Transverse colon (tissue), 4 donors: Measurements from ENCODE around the gene HMG20B.

Source experiments
- EP300 ChIP-seq: sonication (generic); formaldehyde crosslinking; IDR thresholded peaks from one replicate; pipeline ENCODE4 v1.6.1; 2017; ENCODE audit warnings: antibody characterized with exemption, low read depth
- POLR2A ChIP-seq: fragments of 450-650 bp; IDR thresholded peaks from one replicate; pipeline ENCODE4 v1.6.1; 2016; ENCODE audit warnings: antibody characterized with exemption, mild to moderate bottlenecking, moderate library complexity
- POLR2AphosphoS5 ChIP-seq, 3 donors: sonication (generic); formaldehyde crosslinking; IDR thresholded peaks; one replicate each; pipeline ENCODE4 v1.6.1; 2016; ENCODE audit warnings: antibody characterized with exemption in 3 of 3
- TF ChIP-seq, protein P1 (sequence below), 5 experiments: fragments of 200-600 bp in 3 of 5; fragments of 450-650 bp in 2 of 5; sonication (generic) in 3 of 5; IDR thresholded peaks; 1 replicate in 2 of 5; 2 replicates in 3 of 5; pipeline ENCODE4 v1.5.1; 2016 to 2017; ENCODE audit warnings: antibody characterized with exemption in 5 of 5, inconsistent platforms in 3 of 5, mild to moderate bottlenecking in 2 of 5, moderate library complexity in 1 of 5

DNA sequence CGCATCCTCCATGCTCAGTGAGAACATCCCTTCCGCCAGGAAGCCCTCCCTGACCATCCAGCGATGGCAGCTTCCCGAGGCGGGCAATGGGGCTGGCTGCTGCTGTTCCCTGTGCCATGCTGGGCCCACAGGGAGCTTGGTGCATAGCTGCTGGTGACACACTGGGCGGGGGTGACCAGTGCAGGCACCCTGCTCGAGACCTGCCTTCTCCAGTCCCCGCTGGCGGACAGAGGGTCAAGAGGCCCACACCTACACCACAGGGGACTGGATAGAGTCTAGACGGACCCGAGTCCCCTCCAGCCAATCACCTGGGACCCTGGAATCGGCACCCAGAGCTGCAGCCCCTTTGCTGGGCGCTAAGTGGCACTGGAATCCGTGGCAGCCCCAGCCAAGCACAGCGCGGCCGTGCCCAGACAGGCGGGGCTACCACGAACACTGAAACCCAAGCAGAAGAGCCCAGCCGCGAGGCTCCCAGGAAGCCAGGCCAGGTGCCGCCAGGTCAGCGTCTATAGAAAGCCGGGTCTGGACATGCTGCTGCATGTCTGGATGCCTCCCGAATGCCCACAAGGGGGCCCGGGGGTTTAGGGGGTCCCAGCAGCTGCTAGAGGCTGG is 42.9 kb downstream of the HMG20B start:
- TF ChIP-seq, protein P1, sequence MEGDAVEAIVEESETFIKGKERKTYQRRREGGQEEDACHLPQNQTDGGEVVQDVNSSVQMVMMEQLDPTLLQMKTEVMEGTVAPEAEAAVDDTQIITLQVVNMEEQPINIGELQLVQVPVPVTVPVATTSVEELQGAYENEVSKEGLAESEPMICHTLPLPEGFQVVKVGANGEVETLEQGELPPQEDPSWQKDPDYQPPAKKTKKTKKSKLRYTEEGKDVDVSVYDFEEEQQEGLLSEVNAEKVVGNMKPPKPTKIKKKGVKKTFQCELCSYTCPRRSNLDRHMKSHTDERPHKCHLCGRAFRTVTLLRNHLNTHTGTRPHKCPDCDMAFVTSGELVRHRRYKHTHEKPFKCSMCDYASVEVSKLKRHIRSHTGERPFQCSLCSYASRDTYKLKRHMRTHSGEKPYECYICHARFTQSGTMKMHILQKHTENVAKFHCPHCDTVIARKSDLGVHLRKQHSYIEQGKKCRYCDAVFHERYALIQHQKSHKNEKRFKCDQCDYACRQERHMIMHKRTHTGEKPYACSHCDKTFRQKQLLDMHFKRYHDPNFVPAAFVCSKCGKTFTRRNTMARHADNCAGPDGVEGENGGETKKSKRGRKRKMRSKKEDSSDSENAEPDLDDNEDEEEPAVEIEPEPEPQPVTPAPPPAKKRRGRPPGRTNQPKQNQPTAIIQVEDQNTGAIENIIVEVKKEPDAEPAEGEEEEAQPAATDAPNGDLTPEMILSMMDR (IDR thresholded peaks at IDR 0.05) = no peak
- TF ChIP-seq POLR2AphosphoS5 (IDR thresholded peaks at IDR 0.05) = no peak
- no peak for TF ChIP-seq EP300
- TF ChIP-seq POLR2A = no peak
